ENCODE data around the gene GNL1. TPM values are rescaled to one million over a fixed set of nuclear protein-coding genes. Genes with fewer than 3 reads are reported as not detected.

Gene GNL1
- polyA plus RNA-seq, 1 donor = 54.9 TPM

- Histone ChIP-seq H3K36me3 (ENCODE audit: control insufficient read depth, insufficient read depth, low read length) (no peaks in the 10 kb centered on the region), H3K27me3 (ENCODE audit: control insufficient read depth, insufficient read depth, low read length) (no peaks in the 10 kb centered on the region), H3K9me3 (ENCODE audit: control insufficient read depth, low read depth, low read length) (no peaks in the 10 kb centered on the region), H3K4me1 (ENCODE audit: control insufficient read depth, insufficient read depth, low read length) (peaks cover 25% of the 10 kb centered on the region), H3K27ac (ENCODE audit: low read length) (peak within 1 kb of the TSS; percentile 95), H3K4me3 (ENCODE audit: low read length) (peak within 1 kb of the TSS; percentile 85)
- WGBS (ENCODE audit: insufficient coverage, low lambda C conversion rate) = no CpG with 5 or more reads among the region's 59 CpGs
- DNase-seq = peak; percentile 98 to 99
Observed at GRCh38 chr6:30571075-30571761, 14.9 kb upstream of the GNL1 start, which contains the start of gene ABCF1. Gene ABCF1, plus strand, starts transcription at chr6:30571442. Its CDS starts 46 bp downstream, at chr6:30571488.

- DNase-seq = peak in 1 of 2 donors; percentile 18
- Histone ChIP-seq H3K36me3 (ENCODE audit: control insufficient read depth, insufficient read depth, low read length) (no peaks in the 10 kb centered on the region), H3K4me1 (ENCODE audit: control insufficient read depth, insufficient read depth, low read length) (peaks cover 25% of the 10 kb centered on the region), H3K9me3 (ENCODE audit: control insufficient read depth, low read depth, low read length) (no peaks in the 10 kb centered on the region), H3K27me3 (ENCODE audit: control insufficient read depth, insufficient read depth, low read length) (no peaks in the 10 kb centered on the region), H3K4me3 (ENCODE audit: low read length) (peak overlapping the region; percentile 85), H3K27ac (ENCODE audit: low read length) (peak overlapping the region; percentile 95)
- WGBS (ENCODE audit: insufficient coverage, low lambda C conversion rate) = 0% methylated on average over 1 of the region's 18 CpGs
Observed at GRCh38 chr6:30570740-30571074, 14.4 kb upstream of the GNL1 start.

- Histone ChIP-seq H3K4me1 (ENCODE audit: control insufficient read depth, insufficient read depth, low read length) (peaks cover 25% of the 10 kb centered on the region), H3K4me3 (ENCODE audit: low read length) (peak overlapping the region; percentile 85), H3K27ac (ENCODE audit: low read length) (no peak overlapping the region), H3K36me3 (ENCODE audit: control insufficient read depth, insufficient read depth, low read length) (no peaks in the 10 kb centered on the region), H3K27me3 (ENCODE audit: control insufficient read depth, insufficient read depth, low read length) (no peaks in the 10 kb centered on the region), H3K9me3 (ENCODE audit: control insufficient read depth, low read depth, low read length) (no peaks in the 10 kb centered on the region)
- no CpG with 5 or more reads among the region's 1 CpG for WGBS (ENCODE audit: insufficient coverage, low lambda C conversion rate)
- no peak for DNase-seq
Observed at GRCh38 chr6:30570263-30570662, 14.0 kb upstream of the GNL1 start.

- DNase-seq = no peak
- WGBS (ENCODE audit: insufficient coverage, low lambda C conversion rate) = no CpG with 5 or more reads among the region's 3 CpGs
- Histone ChIP-seq H3K9me3 (ENCODE audit: control insufficient read depth, low read depth, low read length) (no peaks in the 10 kb centered on the region), H3K4me3 (ENCODE audit: low read length) (no peak overlapping the region), H3K27me3 (ENCODE audit: control insufficient read depth, insufficient read depth, low read length) (no peaks in the 10 kb centered on the region), H3K27ac (ENCODE audit: low read length) (no peak overlapping the region), H3K4me1 (ENCODE audit: control insufficient read depth, insufficient read depth, low read length) (peaks cover 10% of the 10 kb centered on the region), H3K36me3 (ENCODE audit: control insufficient read depth, insufficient read depth, low read length) (peaks cover 2% of the 10 kb centered on the region)
Observed at GRCh38 chr6:30568245-30568644, 12.0 kb upstream of the GNL1 start.

- H3K36me3 ChIP-seq (ENCODE audit: control insufficient read depth, insufficient read depth, low read length) = peaks cover 16% of the 10 kb centered on the region
- no peak overlapping the region for H3K27ac ChIP-seq (ENCODE audit: low read length)
- H3K27me3 ChIP-seq (ENCODE audit: control insufficient read depth, insufficient read depth, low read length) = no peaks in the 10 kb centered on the region
- no peaks in the 10 kb centered on the region for H3K9me3 ChIP-seq (ENCODE audit: control insufficient read depth, low read depth, low read length)
- no peak overlapping the region for H3K4me3 ChIP-seq (ENCODE audit: low read length)
- no peaks in the 10 kb centered on the region for H3K4me1 ChIP-seq (ENCODE audit: control insufficient read depth, insufficient read depth, low read length)
- no peak for DNase-seq
Observed at GRCh38 chr6:30565772-30566171, 9.5 kb upstream of the GNL1 start.

GRCh38 chr6:30564114-30564513 is 7.8 kb upstream of the GNL1 start:
- Histone ChIP-seq H3K4me3 (ENCODE audit: low read length) (no peak overlapping the region), H3K4me1 (ENCODE audit: control insufficient read depth, insufficient read depth, low read length) (no peaks in the 10 kb centered on the region), H3K9me3 (ENCODE audit: control insufficient read depth, low read depth, low read length) (no peaks in the 10 kb centered on the region), H3K27me3 (ENCODE audit: control insufficient read depth, insufficient read depth, low read length) (no peaks in the 10 kb centered on the region), H3K27ac (ENCODE audit: low read length) (no peak overlapping the region), H3K36me3 (ENCODE audit: control insufficient read depth, insufficient read depth, low read length) (peaks cover 16% of the 10 kb centered on the region)
- no peak for DNase-seq
- no CpG with 5 or more reads among the region's 1 CpG for WGBS (ENCODE audit: insufficient coverage, low lambda C conversion rate)

GRCh38 chr6:30562470-30563425 is 6.5 kb upstream of the GNL1 start:
- WGBS (ENCODE audit: insufficient coverage, low lambda C conversion rate) = 86% methylated on average over 1 of the region's 14 CpGs
- no peak overlapping the region for H3K4me3 ChIP-seq (ENCODE audit: low read length)
- DNase-seq = no peak
- peaks cover 6% of the 10 kb centered on the region for H3K4me1 ChIP-seq (ENCODE audit: control insufficient read depth, insufficient read depth, low read length)
- H3K27me3 ChIP-seq (ENCODE audit: control insufficient read depth, insufficient read depth, low read length) = no peaks in the 10 kb centered on the region
- no peak overlapping the region for H3K27ac ChIP-seq (ENCODE audit: low read length)
- peaks cover 16% of the 10 kb centered on the region for H3K36me3 ChIP-seq (ENCODE audit: control insufficient read depth, insufficient read depth, low read length)
- no peaks in the 10 kb centered on the region for H3K9me3 ChIP-seq (ENCODE audit: control insufficient read depth, low read depth, low read length)

- H3K27ac ChIP-seq (ENCODE audit: low read length) = no peak overlapping the region
- H3K4me3 ChIP-seq (ENCODE audit: low read length) = no peak overlapping the region
- no CpG with 5 or more reads among the region's 3 CpGs for WGBS (ENCODE audit: insufficient coverage, low lambda C conversion rate)
- H3K4me1 ChIP-seq (ENCODE audit: control insufficient read depth, insufficient read depth, low read length) = peaks cover 7% of the 10 kb centered on the region
- H3K36me3 ChIP-seq (ENCODE audit: control insufficient read depth, insufficient read depth, low read length) = peaks cover 16% of the 10 kb centered on the region
- no peaks in the 10 kb centered on the region for H3K27me3 ChIP-seq (ENCODE audit: control insufficient read depth, insufficient read depth, low read length)
- H3K9me3 ChIP-seq (ENCODE audit: control insufficient read depth, low read depth, low read length) = no peaks in the 10 kb centered on the region
- DNase-seq = no peak
Observed at GRCh38 chr6:30560930-30561329, 4.6 kb upstream of the GNL1 start.

GRCh38 chr6:30557683-30557981 is 1.3 kb upstream of the GNL1 start:
- Histone ChIP-seq H3K36me3 (ENCODE audit: control insufficient read depth, insufficient read depth, low read length) (peaks cover 26% of the 10 kb centered on the region), H3K27ac (ENCODE audit: low read length) (peak overlapping the region; percentile 100), H3K9me3 (ENCODE audit: control insufficient read depth, low read depth, low read length) (no peaks in the 10 kb centered on the region), H3K4me1 (ENCODE audit: control insufficient read depth, insufficient read depth, low read length) (peaks cover 7% of the 10 kb centered on the region), H3K27me3 (ENCODE audit: control insufficient read depth, insufficient read depth, low read length) (no peaks in the 10 kb centered on the region), H3K4me3 (ENCODE audit: low read length) (peak overlapping the region; percentile 98)
- DNase-seq = peak in 1 of 2 donors; percentile 40
- no CpG with 5 or more reads among the region's 6 CpGs for WGBS (ENCODE audit: insufficient coverage, low lambda C conversion rate)

- WGBS (ENCODE audit: insufficient coverage, low lambda C conversion rate) = no CpG with 5 or more reads among the region's 42 CpGs
- H3K27me3 ChIP-seq (ENCODE audit: control insufficient read depth, insufficient read depth, low read length) = no peaks in the 10 kb centered on the region
- H3K9me3 ChIP-seq (ENCODE audit: control insufficient read depth, low read depth, low read length) = no peaks in the 10 kb centered on the region
- DNase-seq = peak; percentile 87 to 93
- peak within 1 kb of the TSS; percentile 98 for H3K4me3 ChIP-seq (ENCODE audit: low read length)
- peaks cover 7% of the 10 kb centered on the region for H3K4me1 ChIP-seq (ENCODE audit: control insufficient read depth, insufficient read depth, low read length)
- peaks cover 27% of the 10 kb centered on the region for H3K36me3 ChIP-seq (ENCODE audit: control insufficient read depth, insufficient read depth, low read length)
- peak within 1 kb of the TSS; percentile 100 for H3K27ac ChIP-seq (ENCODE audit: low read length)
Observed at GRCh38 chr6:30556906-30557682, 805 bp upstream of the GNL1 start, which contains the start of gene PRR3. Gene PRR3, plus strand, starts transcription at chr6:30557295. Its CDS starts 50 bp downstream, at chr6:30557345.
